EL (cell line): ENCODE data around the gene PINK1.

ENCODE experiments used
- DNase-seq: peaks from one replicate; pipeline ENCODE4 v3.0.0-alpha.2; 2016

PINK1 gene

DNA sequence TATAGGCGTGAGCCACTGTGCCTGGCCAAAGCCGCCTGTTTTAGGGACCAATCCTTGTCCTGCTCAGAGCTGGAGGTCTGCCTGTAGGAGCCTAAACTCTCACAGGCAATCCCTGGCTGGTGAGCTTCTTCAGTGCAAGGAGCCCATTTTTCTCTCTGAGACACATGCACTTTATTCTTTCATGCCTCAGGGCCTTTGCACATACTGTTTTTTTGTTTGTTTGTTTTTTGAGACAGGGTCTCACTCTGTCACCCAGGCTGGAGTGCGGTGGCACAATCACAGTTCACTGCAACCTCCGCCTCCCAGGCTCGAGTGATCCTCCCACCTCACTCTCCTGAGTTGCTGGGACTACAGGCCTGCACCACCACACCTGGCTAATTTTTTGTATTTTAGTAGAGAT lies 21.6 kb upstream of the PINK1 start:
- DNase-seq: no peak

DNA sequence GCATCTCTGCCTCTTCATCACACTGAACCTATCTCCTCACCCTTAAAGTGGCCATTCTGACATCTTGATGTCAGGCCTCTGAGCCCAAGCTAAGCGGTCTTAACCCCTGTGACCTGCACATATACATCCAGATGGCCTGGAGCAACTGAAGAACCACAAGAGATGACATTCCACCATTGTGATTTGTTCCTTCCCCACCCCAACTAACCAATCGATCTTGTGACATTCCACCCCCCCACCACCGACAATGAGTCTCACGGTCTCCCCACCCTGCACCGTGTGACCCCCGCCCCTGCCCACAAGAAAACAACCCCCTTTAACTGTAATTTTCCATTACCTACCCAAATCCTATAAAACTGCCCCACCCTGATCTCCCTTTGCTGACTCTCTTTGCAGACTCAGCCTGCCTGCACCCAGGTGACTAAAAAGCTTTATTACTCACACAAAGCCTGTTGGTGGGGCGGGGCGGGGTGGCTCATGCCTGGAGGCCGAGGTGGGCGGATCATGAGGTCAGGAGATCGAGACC lies 21.0 kb upstream of the PINK1 start:
- DNase-seq: peak; percentile 63

- DNase-seq: no peak
These were observed 19.1 kb upstream of the PINK1 start for GRCh38 chr1:20614131-20614579.

DNA sequence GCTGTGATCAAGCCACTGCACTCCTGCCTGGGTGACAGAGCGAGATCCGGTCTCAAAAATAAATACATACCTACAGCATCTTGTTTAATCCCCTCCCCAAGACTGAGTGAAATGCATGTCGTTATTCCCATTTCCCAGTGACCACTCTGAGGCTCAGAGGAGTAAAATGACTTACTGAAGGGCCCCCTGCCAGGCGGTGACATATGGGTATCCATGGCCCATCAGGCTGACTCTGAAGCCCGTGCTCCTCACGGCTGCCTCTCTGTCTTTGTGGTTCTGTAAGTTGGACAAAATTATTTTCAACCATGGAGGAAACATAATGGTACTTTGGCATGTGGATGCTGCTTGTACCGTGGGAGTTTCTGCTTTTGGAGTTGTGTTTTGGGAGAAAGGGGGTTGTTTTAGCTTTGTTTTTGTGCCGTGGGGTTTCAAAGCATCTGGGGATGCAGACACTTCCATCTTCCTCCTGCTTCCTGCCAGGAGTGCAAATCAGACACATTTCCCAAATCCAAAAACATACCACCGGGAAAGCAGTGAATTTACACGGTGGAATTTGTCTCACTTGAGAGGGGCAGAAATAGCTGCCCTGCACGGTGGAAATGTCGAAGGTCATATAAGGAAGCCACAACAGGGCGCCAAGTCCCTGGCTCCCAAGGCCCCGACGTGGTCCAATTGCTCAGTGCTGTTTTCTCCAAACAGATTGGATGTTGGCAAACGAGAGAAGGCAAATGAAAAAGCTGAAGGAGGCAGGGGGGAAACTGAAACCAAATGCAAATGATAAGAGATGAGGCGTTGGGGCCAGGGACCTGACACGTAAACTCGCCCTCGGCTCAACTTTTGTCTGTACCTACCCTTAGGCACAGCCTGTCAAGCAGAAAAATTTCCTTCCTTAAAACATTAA lies 17.1 kb upstream of the PINK1 start:
- peak; percentile 31 for DNase-seq

- DNase-seq: no peak
These were observed 16.3 kb upstream of the PINK1 start for GRCh38 chr1:20616847-20617487.

GRCh38 chr1:20618550-20618949 lies 14.7 kb upstream of the PINK1 start:
- DNase-seq: no peak

GRCh38 chr1:20619999-20620398 lies 13.3 kb upstream of the PINK1 start:
- DNase-seq: no peak

GRCh38 chr1:20621012-20621411 lies 12.2 kb upstream of the PINK1 start:
- no peak for DNase-seq

- no peak for DNase-seq
These were observed 8.5 kb upstream of the PINK1 start for GRCh38 chr1:20624709-20625108.

DNA sequence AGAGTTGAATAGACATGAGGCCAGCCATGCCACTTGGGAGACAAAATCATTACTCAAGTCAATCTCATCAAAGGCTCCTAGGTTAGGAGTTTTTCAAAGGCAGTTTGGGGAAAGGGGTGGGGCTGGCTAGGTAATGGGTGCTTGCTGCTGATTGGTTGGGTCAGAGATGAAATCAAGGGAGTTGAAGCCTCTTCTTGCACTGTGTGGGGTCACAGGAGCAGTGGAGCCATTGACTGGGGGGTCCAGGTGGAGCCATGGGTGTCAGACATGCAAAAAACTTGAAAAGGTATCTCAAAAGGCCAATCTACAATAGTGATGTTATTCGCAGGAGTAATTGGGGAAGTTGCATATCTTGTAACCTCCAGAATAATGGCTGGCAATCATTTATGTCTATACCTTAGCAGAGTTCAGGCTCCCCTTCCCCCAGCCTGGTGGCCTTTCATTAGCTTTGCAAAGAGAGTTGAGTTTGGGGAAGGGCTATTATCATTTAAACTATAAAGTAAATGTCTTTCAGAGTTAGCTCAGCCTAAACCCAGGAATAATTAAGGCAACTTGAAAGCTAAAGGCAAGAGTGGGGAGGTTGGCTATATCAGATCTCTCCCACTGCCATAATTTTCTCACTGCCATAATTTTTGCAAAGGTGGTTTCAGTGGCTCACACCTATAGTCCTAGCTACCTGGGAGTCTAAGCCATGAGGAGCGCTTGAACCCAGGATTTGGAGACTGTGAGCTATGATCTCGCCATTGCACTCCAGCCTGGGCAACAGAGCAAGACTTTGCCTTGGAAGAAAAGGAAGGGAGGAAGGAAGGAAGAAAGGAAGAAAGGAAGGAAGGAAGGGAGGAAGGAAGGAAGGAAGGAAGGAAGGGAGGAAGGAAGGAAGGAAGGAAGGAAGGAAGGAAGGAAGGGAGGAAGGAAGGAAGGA lies 7.8 kb upstream of the PINK1 start:
- no peak for DNase-seq

DNA sequence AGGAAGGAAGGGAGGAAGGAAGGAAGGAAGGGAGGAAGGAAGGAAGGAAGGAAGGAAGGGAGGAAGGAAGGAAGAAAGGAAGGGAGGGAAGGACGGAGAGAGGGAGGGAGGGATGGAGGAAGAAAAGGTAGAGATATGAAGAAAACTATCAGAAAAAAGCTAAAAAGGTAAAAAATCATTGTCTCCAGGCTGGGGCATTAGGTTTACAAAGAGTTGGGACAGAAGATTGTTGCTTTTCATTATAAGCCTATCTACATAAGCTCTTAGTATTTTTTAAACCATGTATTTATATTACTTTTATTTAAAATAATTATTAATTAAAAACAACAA lies 7.2 kb upstream of the PINK1 start:
- DNase-seq: no peak

DNA sequence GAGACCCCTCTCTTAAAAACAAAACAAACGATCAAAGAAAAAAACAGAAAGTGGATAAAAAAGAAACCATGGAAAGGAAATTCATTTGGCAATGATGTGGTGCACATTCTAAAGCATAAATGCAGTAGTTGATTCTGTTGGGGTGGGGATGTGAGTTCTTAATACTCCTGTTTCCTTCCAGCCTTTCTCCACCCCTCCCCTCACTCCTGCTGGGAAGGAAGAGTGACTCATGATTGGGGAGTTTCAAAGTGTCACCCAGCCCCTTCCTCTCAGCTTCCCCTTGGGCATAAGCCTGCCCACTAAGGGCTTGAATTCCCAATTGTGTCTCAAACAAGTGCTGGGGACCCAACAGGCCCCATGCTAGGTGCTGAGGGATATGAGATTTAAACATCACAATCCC lies 6.7 kb upstream of the PINK1 start:
- no peak for DNase-seq

GRCh38 chr1:20630729-20631128 lies 2.5 kb upstream of the PINK1 start:
- no peak for DNase-seq

DNA sequence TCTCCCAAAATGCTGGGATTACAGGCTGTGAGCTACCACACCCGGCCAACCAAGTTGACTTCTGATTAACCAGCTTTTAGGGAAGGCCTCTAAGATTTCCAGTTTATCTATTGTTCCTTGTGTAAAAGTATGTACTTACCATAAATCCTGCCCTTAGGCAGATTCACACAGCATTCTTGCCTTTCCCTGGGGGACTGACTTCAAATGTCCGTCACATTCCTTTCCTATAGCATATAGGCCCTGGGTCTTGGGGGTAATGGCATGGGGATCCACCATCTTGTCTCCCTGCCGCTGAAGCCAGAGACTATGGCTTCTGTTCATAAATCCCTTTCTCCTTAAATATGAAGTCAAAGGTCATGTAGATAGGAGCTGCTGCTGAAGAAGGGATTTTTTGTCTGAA lies 872 bp upstream of the PINK1 start:
- DNase-seq: no peak

- no peak for DNase-seq
These were observed 871 bp downstream of the PINK1 start for GRCh38 chr1:20634065-20634593.

DNA sequence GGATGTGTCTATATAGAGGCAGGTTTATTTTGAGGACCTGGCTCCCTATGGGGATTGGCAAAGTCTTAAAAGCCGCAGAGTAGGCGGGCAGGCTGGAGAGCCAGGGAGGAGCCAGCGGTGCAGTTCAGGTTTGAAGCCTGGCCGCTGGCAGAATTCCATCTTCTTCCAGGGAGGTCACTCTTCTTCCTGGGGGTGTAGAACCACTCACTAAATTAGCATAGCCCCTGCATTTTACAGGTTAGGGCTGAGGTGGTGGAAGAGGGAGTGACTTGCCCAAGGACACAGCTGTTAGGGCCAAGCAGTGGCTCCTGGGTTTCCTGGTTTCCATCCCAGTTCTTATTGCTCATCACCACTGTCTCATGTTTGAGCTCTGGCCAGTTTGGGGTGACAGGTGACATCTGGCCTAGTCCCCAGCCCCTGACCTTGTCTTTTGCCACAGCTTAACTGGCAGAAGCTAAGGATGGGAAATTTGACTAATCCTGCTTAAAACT lies 1.4 kb downstream of the PINK1 start:
- DNase-seq: peak; percentile 48

DNA sequence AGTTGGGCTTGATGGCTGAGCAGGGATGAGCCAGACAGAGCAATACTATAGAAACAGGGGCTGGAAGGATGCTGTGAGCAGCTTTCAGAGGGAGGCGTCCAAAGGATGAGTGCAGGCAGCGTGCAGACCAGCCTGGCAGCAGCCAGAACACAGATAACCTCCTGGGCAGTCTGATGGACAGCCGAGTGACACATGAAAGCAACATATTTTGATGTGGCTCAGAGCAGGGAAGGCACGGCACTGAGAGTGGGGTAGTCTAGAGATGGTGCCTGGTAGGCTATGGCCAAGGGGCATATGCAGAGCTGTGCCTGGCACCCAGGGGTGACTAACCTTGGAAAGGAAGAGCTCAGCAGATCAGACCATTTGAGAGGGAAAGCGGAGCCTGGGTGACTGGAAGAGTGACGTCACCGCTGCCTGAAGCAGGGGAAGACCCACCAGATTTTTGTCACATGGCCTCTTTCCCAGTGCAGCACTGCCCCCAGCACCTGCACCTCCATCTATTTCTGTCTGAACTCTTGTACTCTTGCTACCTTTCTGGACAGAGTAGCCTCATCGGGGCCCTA lies 3.6 kb downstream of the PINK1 start:
- no peak for DNase-seq

- DNase-seq: peak; percentile 61
These were observed 6.9 kb downstream of the PINK1 start for GRCh38 chr1:20640183-20640597.

DNA sequence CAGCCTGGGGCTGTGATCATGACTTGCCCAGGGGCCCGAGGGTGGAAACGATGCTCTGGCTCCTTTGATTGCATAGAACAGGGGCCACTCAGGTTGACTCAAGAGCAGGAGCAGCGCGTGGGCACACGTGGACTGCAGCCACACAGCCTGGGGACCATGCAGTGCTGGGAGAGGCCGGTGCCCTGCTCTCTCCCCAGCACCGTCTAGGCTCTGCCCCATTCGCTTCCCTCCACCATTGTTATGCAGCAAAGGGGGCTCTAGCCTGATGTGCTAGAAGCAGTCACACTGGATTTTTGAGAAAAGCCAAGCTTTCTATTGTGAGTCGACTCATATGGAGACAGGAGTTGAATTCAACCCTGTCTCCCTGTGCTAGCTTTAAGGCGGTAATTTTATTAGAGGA lies 8.7 kb downstream of the PINK1 start:
- DNase-seq: no peak

DNA sequence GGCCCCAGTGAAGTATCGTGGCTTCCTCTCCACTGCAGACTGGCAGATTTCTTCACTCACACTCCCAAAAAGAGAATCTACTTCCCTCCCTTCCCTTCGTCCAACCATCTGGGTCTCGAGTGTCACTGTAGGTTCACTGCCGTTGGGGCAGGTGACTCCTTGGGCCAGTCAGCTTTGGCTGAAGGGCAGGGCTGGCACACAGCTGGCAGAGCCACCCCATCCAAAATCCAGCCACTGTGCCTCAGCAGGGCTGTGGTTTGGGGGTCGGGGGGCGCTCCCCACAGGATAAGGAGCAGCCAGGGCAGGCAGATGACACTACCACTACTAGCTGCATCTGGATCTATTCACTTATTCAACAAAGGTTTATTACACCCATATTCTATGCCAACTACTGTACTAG lies 9.8 kb downstream of the PINK1 start:
- no peak for DNase-seq

DNA sequence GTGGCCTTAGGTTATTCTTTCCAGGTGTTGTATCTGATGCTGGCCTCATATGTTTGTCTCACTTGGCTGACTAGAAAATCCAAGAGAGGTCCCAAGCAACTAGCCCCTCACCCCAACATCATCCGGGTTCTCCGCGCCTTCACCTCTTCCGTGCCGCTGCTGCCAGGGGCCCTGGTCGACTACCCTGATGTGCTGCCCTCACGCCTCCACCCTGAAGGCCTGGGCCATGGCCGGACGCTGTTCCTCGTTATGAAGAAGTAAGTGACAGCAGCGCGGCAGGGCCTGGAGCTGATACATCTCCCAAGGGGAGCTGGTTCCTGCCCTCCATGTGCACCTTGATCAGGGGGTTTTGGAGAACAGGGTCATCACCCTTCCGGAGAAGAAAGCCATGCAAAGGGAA lies 11.2 kb downstream of the PINK1 start:
- DNase-seq: no peak

DNA sequence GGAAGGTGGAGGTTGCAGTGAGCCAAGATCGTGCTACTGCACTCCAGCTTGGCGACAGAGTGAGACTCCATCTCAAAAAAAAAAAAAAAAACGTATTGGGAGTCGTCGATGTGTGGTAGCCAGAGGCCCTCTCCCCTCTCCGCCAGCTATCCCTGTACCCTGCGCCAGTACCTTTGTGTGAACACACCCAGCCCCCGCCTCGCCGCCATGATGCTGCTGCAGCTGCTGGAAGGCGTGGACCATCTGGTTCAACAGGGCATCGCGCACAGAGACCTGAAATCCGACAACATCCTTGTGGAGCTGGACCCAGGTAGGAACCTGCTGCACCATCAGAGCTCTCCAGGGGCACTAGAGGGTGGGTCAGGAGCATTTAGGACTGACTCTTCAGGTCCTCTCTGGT lies 12.2 kb downstream of the PINK1 start:
- DNase-seq: no peak
